PC-3 (cell line): ENCODE measurements around the gene GAD1.

Experiments
- CTCF ChIP-seq: fragments of 300-600 bp; sonication (generic); conservative IDR thresholded peaks from 2 replicates; pipeline ENCODE4 v1.5.1; 2017; ENCODE audit warnings: antibody characterized with exemption, low read depth, mild to moderate bottlenecking, low read length
- EZH2 ChIP-seq: fragments of 300-600 bp; sonication (generic); IDR thresholded peaks from one replicate; pipeline ENCODE4 v1.6.1; 2017; ENCODE audit warnings: antibody characterized with exemption, mild to moderate bottlenecking, low read length; ENCODE audit not compliant: unreplicated experiment
- EZH2phosphoT487 ChIP-seq: fragments of 300-600 bp; sonication (generic); IDR thresholded peaks from 2 replicates; pipeline ENCODE4 v1.6.1; 2018; ENCODE audit warnings: mild to moderate bottlenecking, antibody characterized with exemption, low read length, borderline replicate concordance

DNA sequence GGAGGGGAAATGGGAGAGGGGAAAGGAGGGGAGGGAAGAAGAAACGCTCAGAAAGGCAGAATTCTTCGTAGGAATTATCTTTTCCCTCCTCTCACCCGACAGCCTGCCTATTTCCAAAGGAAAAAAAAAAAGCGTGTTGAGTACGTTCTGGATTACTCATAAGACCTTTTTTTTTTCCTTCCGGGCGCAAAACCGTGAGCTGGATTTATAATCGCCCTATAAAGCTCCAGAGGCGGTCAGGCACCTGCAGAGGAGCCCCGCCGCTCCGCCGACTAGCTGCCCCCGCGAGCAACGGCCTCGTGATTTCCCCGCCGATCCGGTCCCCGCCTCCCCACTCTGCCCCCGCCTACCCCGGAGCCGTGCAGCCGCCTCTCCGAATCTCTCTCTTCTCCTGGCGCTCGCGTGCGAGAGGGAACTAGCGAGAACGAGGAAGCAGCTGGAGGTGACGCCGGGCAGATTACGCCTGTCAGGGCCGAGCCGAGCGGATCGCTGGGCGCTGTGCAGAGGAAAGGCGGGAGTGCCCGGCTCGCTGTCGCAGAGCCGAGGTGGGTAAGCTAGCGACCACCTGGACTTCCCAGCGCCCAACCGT lies at the start of gene GAD1:
- TF ChIP-seq CTCF (no peak), EZH2 (no peak), EZH2phosphoT487 (no peak)
